ENCODE measurements around the gene TACO1.

- TF ChIP-seq SP1 (IDR thresholded peaks at IDR 0.05; ENCODE audit: low read depth, low read length) (no peak), RAD21 (IDR thresholded peaks at IDR 0.05; ENCODE audit: insufficient read depth, low read depth, low read length) (no peak), JUNB (IDR thresholded peaks at IDR 0.05) (no peak), SRF (IDR thresholded peaks at IDR 0.05; ENCODE audit: low read depth in 2 of 2, low read length in 2 of 2) (no peak), RCOR1 (conservative IDR thresholded peaks at IDR 0.05; ENCODE audit: low read depth, low read length) (no peak), ZNF384 (IDR thresholded peaks at IDR 0.05; ENCODE audit: borderline replicate concordance, low read depth, low read length) (no peak), EGR1 (IDR thresholded peaks at IDR 0.05; ENCODE audit: borderline replicate concordance in 1 of 2, low read depth in 2 of 2, low read length in 2 of 2) (no peak), ATF3 (IDR thresholded peaks at IDR 0.05; ENCODE audit: borderline replicate concordance, extremely low read depth, low read depth, low read length) (no peak), REST (IDR thresholded peaks at IDR 0.05; ENCODE audit: low read depth, low read length) (no peak)
- TF ChIP-seq, protein P1, sequence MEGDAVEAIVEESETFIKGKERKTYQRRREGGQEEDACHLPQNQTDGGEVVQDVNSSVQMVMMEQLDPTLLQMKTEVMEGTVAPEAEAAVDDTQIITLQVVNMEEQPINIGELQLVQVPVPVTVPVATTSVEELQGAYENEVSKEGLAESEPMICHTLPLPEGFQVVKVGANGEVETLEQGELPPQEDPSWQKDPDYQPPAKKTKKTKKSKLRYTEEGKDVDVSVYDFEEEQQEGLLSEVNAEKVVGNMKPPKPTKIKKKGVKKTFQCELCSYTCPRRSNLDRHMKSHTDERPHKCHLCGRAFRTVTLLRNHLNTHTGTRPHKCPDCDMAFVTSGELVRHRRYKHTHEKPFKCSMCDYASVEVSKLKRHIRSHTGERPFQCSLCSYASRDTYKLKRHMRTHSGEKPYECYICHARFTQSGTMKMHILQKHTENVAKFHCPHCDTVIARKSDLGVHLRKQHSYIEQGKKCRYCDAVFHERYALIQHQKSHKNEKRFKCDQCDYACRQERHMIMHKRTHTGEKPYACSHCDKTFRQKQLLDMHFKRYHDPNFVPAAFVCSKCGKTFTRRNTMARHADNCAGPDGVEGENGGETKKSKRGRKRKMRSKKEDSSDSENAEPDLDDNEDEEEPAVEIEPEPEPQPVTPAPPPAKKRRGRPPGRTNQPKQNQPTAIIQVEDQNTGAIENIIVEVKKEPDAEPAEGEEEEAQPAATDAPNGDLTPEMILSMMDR (IDR thresholded peaks at IDR 0.05 in 2 of 3, conservative IDR thresholded peaks at IDR 0.05 in 1 of 3; ENCODE audit: control insufficient read depth in 2 of 3, extremely low read depth in 1 of 3, insufficient read depth in 1 of 3, low read depth in 3 of 3, low read length in 3 of 3), result no peak
- TF ChIP-seq, protein P2, sequence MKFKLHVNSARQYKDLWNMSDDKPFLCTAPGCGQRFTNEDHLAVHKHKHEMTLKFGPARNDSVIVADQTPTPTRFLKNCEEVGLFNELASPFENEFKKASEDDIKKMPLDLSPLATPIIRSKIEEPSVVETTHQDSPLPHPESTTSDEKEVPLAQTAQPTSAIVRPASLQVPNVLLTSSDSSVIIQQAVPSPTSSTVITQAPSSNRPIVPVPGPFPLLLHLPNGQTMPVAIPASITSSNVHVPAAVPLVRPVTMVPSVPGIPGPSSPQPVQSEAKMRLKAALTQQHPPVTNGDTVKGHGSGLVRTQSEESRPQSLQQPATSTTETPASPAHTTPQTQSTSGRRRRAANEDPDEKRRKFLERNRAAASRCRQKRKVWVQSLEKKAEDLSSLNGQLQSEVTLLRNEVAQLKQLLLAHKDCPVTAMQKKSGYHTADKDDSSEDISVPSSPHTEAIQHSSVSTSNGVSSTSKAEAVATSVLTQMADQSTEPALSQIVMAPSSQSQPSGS (IDR thresholded peaks at IDR 0.05; ENCODE audit: low read length), result no peak
Measured at GRCh38 chr17:63623786-63624530, 23.3 kb downstream of the TACO1 start.
